ENCODE data around the gene FBXL13. TPM values are rescaled to one million over a fixed set of nuclear protein-coding genes. Genes with fewer than 3 reads are reported as not detected.
"Not testable (repeated sequence)": the region's sequence is repeated elsewhere in the genome, so short reads cannot be mapped to it uniquely, and the experiment has no call there.

Gene FBXL13
- total RNA-seq, 2 donors from 2014 or later: 0.95 to 2.5 TPM

DNA sequence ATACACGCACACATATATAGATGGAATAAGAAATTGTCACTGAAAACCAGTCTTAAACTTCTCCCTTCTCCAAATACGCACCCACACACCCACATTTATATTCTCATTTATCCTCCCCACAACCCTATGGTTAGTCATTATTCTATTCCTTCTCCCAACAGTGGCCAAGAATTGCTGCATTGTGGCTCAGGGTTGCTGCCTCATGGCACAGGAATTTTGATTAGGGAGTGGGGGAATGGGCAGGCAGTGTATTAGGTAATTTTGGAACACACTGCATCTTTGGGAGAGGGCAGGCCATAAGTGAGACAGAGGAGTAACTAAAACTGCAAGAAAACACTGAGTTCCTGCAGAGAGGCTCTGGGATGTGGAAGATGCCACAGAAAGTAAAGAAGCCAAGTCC lies 38.6 kb upstream of the FBXL13 start:
- DNase-seq (ENCODE audit: low spot score): peak; percentile 5
- Histone ChIP-seq H3K4me1 (ENCODE audit: control insufficient read depth in 1 of 2, low read depth in 2 of 2) (peaks cover 0 to 10% of the 10 kb centered on the region in 2 donors), H3K27ac (peak overlapping the region in 1 of 2 donors; percentile 17), H3K9me3 (no peaks in the 10 kb centered on the region), H3K4me3 (no peak overlapping the region), H3K36me3 (no peaks in the 10 kb centered on the region), H3K27me3 (replicated peaks; ENCODE audit: insufficient read depth) (no peaks in the 10 kb centered on the region)
- TF ChIP-seq, protein P1, sequence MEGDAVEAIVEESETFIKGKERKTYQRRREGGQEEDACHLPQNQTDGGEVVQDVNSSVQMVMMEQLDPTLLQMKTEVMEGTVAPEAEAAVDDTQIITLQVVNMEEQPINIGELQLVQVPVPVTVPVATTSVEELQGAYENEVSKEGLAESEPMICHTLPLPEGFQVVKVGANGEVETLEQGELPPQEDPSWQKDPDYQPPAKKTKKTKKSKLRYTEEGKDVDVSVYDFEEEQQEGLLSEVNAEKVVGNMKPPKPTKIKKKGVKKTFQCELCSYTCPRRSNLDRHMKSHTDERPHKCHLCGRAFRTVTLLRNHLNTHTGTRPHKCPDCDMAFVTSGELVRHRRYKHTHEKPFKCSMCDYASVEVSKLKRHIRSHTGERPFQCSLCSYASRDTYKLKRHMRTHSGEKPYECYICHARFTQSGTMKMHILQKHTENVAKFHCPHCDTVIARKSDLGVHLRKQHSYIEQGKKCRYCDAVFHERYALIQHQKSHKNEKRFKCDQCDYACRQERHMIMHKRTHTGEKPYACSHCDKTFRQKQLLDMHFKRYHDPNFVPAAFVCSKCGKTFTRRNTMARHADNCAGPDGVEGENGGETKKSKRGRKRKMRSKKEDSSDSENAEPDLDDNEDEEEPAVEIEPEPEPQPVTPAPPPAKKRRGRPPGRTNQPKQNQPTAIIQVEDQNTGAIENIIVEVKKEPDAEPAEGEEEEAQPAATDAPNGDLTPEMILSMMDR (IDR thresholded peaks at IDR 0.05): no peak
- peak; percentile 100 for ATAC-seq (ENCODE audit: insufficient number of reproducible peaks, low FRiP score, low read depth)

DNA sequence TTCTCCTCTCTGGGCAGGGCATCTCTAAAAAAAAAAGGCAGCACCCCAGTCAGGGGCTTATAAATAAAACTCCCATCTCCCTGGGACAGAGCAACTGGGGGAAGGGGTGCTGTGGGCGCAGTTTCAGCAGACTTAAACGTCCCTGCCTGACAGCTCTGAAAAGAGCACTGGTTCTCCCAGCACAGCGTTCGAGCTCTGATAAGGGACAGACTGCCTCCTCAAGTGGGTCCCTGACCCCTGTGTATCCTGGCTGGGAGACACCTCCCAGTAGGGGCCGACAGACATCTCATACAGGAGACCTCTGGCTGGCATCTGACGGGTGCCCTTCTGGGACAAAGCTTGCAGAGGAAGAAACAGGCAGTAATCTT lies 32.1 kb upstream of the FBXL13 start:
- not testable (repeated sequence) for DNase-seq (ENCODE audit: low spot score); H3K9me3 ChIP-seq; ATAC-seq (ENCODE audit: insufficient number of reproducible peaks, low FRiP score, low read depth); H3K27me3 ChIP-seq (replicated peaks; ENCODE audit: insufficient read depth); H3K4me3 ChIP-seq; H3K4me1 ChIP-seq (ENCODE audit: control insufficient read depth in 1 of 2, low read depth in 2 of 2); H3K27ac ChIP-seq; H3K36me3 ChIP-seq

DNA sequence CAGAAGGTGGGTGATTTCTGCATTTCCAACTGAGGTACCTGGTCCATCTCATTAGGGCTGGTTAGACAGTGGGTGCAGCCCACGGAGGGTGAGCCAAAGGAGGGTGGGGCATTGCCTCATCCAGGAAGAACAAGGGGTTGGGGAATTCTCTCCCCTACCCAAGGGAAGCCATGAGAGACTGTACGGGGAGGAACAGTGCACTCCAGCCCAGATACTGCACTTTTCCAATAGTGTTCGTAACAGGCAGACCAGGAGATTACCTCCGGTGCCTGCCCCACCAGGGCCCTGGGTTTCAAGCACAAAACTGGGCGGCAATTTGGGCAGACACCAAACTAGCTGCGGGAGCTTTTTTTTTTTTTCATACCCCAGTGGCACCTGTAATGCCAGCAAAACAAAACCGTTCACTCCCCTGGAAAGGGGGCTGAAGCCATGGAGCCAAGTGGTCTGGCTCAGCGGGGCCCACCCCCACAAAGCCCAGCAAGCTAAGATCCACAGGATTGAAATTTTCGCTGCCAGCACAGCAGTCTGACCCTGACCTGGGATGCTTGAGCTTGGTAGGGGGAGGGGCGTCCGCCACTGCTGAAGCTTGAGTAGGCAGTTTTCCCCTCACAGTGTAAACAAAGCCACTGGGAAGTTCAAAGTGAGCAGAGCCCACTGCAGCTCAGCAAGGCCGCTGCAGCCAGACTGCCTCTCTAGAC lies 31.6 kb upstream of the FBXL13 start:
- H3K27ac ChIP-seq: no peak overlapping the region
- no peak for ATAC-seq (ENCODE audit: insufficient number of reproducible peaks, low FRiP score, low read depth)
- no peak for DNase-seq (ENCODE audit: low spot score)

DNA sequence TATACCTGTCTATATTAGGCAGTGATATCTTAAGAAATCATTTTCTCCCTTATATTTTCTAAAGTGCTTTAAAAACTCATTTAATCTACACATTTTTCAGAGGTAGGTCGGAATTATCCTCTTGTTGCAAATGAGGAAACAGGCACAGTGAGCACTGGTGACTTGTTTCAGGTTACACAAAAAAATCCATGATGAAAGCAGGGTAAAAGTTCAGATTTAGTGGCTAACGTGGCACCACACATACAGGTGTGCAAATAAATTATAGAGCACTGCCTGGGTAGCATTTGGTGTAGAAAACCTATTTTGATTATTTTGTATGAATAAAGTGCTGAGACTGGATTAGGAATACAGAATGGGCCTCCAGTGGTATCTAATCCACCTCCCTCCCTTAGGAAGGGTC lies 26.9 kb upstream of the FBXL13 start:
- H3K9me3 ChIP-seq: no peaks in the 10 kb centered on the region
- peaks cover 7% of the 10 kb centered on the region for H3K36me3 ChIP-seq
- H3K27ac ChIP-seq: no peak overlapping the region
- no peaks in the 10 kb centered on the region for H3K27me3 ChIP-seq (replicated peaks; ENCODE audit: insufficient read depth)
- no peaks in the 10 kb centered on the region for H3K4me1 ChIP-seq (ENCODE audit: control insufficient read depth in 1 of 2, low read depth in 2 of 2)
- DNase-seq (ENCODE audit: low spot score): no peak
- no peak for ATAC-seq (ENCODE audit: insufficient number of reproducible peaks, low FRiP score, low read depth)
- TF ChIP-seq, protein P1 (IDR thresholded peaks at IDR 0.05): no peak
- H3K4me3 ChIP-seq: no peak overlapping the region

More for the DNA sequence above, 31.6 kb upstream of the FBXL13 start:
- TF ChIP-seq, protein P1 (IDR thresholded peaks at IDR 0.05): no peak
- Histone ChIP-seq H3K4me1 (ENCODE audit: control insufficient read depth in 1 of 2, low read depth in 2 of 2) (no peaks in the 10 kb centered on the region), H3K9me3 (no peaks in the 10 kb centered on the region), H3K4me3 (no peak overlapping the region), H3K36me3 (peaks cover 7% of the 10 kb centered on the region), H3K27me3 (replicated peaks; ENCODE audit: insufficient read depth) (no peaks in the 10 kb centered on the region)

DNA sequence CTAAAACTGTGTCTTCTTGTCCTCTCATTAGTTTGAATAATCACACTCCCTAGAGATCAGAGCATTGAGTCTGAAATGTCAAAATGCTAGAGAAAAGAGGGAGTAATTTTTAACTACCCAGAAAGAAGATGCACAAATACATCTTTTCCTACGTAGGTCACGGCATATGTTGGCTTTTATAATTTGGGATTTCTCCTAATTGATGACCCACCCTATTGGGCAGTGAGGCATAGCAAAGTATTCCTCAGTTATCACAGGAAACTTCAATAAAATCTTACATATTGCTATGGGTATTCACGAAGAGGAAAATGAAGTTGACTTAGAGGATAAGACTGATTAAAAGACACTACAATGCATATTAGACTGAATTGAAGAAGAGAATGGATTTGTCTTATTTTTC lies 25.8 kb upstream of the FBXL13 start:
- Histone ChIP-seq H3K36me3 (peaks cover 10% of the 10 kb centered on the region), H3K9me3 (no peaks in the 10 kb centered on the region), H3K27me3 (replicated peaks; ENCODE audit: insufficient read depth) (no peaks in the 10 kb centered on the region), H3K27ac (no peak overlapping the region), H3K4me3 (no peak overlapping the region), H3K4me1 (ENCODE audit: control insufficient read depth in 1 of 2, low read depth in 2 of 2) (no peaks in the 10 kb centered on the region)
- TF ChIP-seq, protein P1 (IDR thresholded peaks at IDR 0.05): no peak
- ATAC-seq (ENCODE audit: insufficient number of reproducible peaks, low FRiP score, low read depth) (no peak), DNase-seq (ENCODE audit: low spot score) (no peak)

DNA sequence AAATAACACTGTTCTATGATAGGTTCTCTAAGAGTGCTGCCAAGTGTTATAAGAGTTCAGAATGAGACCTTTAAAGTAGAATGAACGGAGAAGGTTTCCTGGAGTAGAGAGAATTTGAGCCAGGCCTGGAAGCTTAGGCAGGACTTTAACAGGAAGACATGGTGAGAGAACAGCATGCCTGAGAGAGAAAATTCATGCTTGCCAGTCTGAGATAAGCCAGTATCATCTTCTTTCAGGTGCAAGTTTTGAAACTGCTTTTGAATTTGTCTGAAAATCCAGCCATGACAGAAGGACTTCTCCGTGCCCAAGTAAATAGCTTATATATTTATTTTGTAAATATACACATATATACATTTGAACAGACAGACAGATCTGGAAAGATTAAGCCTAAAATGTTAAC lies 22.4 kb upstream of the FBXL13 start:
- ATAC-seq (ENCODE audit: insufficient number of reproducible peaks, low FRiP score, low read depth): no peak
- peaks cover 10% of the 10 kb centered on the region for H3K36me3 ChIP-seq

GRCh38 chr7:103095558-103095957 lies 21.0 kb upstream of the FBXL13 start:
- H3K27me3 ChIP-seq (replicated peaks; ENCODE audit: insufficient read depth); DNase-seq (ENCODE audit: low spot score); ATAC-seq (ENCODE audit: insufficient number of reproducible peaks, low FRiP score, low read depth); H3K4me3 ChIP-seq; H3K4me1 ChIP-seq (ENCODE audit: control insufficient read depth in 1 of 2, low read depth in 2 of 2); H3K27ac ChIP-seq; H3K9me3 ChIP-seq: not testable (repeated sequence)
- H3K36me3 ChIP-seq: peaks cover 10% of the 10 kb centered on the region

More for the DNA sequence above, 22.4 kb upstream of the FBXL13 start:
- Histone ChIP-seq H3K4me3 (no peak overlapping the region), H3K27ac (no peak overlapping the region), H3K4me1 (ENCODE audit: control insufficient read depth in 1 of 2, low read depth in 2 of 2) (no peaks in the 10 kb centered on the region), H3K27me3 (replicated peaks; ENCODE audit: insufficient read depth) (no peaks in the 10 kb centered on the region), H3K9me3 (no peaks in the 10 kb centered on the region)
- no peak for DNase-seq (ENCODE audit: low spot score)
- TF ChIP-seq, protein P1 (IDR thresholded peaks at IDR 0.05): no peak

Measured in thoracic aorta (tissue), 2 donors.